ENCODE measurements around the gene MAG. TPM values are rescaled to one million over a fixed set of nuclear protein-coding genes. Genes with fewer than 3 reads are reported as not detected.

The MAG gene
- total RNA-seq, 1 experiment from 2014 or later, result 0.17 TPM

GRCh38 chr19:35247526-35248309 is 44.2 kb upstream of the MAG start:
- H3K4me2 ChIP-seq (ENCODE audit: low read length), result peak overlapping the region; percentile 93
- TF ChIP-seq CEBPB (IDR thresholded peaks at IDR 0.05; ENCODE audit: low read depth) (no peak), SIN3A (IDR thresholded peaks at IDR 0.05; ENCODE audit: low read depth) (peak; percentile 41; the same call in 1 of the 2 replicates), RAD21 (IDR thresholded peaks at IDR 0.05; ENCODE audit: low read depth) (peak; percentile 74), POLR2AphosphoS5 (IDR thresholded peaks at IDR 0.05; ENCODE audit: low read depth, low read length) (peak; percentile 89), EZH2phosphoT487 (IDR thresholded peaks at IDR 0.05; ENCODE audit: borderline replicate concordance) (no peak), EGR1 (IDR thresholded peaks at IDR 0.05; ENCODE audit: low read depth) (peak; percentile 89), SRF (IDR thresholded peaks at IDR 0.05; ENCODE audit: low read depth) (no peak; the same call in 1 of the 2 replicates), POLR2A (IDR thresholded peaks at IDR 0.05; ENCODE audit: borderline replicate concordance, extremely low read depth, insufficient read depth, insufficient read length) (peak; percentile 40), EZH2 (IDR thresholded peaks at IDR 0.05) (no peak), CBX3 (IDR thresholded peaks at IDR 0.05; ENCODE audit: low read depth) (peak; percentile 8; the same call in 1 of the 2 replicates), ZNF274 (IDR thresholded peaks at IDR 0.05; ENCODE audit: low read depth, low read length) (no peak), ELF1 (IDR thresholded peaks at IDR 0.05; ENCODE audit: borderline replicate concordance, low read depth) (no peak; the same call in 1 of the 2 replicates), ZBTB33 (IDR thresholded peaks at IDR 0.05; ENCODE audit: extremely low read depth, insufficient replicate concordance, low read length) (no peak), SP1 (IDR thresholded peaks at IDR 0.05; ENCODE audit: low read depth) (peak; percentile 72), REST (IDR thresholded peaks at IDR 0.05; ENCODE audit: low read depth) (no peak), TCF7L2 (IDR thresholded peaks at IDR 0.05; ENCODE audit: borderline replicate concordance, extremely low read depth, insufficient read depth, insufficient read length) (no peak)
- TF ChIP-seq, protein P1, sequence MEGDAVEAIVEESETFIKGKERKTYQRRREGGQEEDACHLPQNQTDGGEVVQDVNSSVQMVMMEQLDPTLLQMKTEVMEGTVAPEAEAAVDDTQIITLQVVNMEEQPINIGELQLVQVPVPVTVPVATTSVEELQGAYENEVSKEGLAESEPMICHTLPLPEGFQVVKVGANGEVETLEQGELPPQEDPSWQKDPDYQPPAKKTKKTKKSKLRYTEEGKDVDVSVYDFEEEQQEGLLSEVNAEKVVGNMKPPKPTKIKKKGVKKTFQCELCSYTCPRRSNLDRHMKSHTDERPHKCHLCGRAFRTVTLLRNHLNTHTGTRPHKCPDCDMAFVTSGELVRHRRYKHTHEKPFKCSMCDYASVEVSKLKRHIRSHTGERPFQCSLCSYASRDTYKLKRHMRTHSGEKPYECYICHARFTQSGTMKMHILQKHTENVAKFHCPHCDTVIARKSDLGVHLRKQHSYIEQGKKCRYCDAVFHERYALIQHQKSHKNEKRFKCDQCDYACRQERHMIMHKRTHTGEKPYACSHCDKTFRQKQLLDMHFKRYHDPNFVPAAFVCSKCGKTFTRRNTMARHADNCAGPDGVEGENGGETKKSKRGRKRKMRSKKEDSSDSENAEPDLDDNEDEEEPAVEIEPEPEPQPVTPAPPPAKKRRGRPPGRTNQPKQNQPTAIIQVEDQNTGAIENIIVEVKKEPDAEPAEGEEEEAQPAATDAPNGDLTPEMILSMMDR (IDR thresholded peaks at IDR 0.05 in 2 of 3, conservative IDR thresholded peaks at IDR 0.05 in 1 of 3; ENCODE audit: borderline replicate concordance in 1 of 3, insufficient read depth in 1 of 3, low read depth in 2 of 3, low read length in 2 of 3), result peak in 2 of 3 experiments; percentile 51 to 61; a peak in 5 of 6 replicates
- TF ChIP-seq, protein P2, sequence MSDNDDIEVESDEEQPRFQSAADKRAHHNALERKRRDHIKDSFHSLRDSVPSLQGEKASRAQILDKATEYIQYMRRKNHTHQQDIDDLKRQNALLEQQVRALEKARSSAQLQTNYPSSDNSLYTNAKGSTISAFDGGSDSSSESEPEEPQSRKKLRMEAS (IDR thresholded peaks at IDR 0.05), result peak; percentile 81

More at GRCh38 chr19:35247526-35248309, 44.2 kb upstream of the MAG start:
- no peaks in the 10 kb centered on the region for H3K9me2 ChIP-seq (ENCODE audit: insufficient read depth)
- no TSS peak for BruUV-seq (replicated peaks)
- peaks cover 10 to 26% of the 10 kb centered on the region in 2 experiments for H3K4me1 ChIP-seq (ENCODE audit: control insufficient read depth in 1 of 2, insufficient read depth in 2 of 2, low read length in 2 of 2)
- H3K79me2 ChIP-seq (ENCODE audit: insufficient read depth, low read length), result peaks cover 37% of the 10 kb centered on the region
- RAD21 ChIA-PET (ENCODE audit: low non-redundant PET in 1 of 2, low total read pairs in 2 of 2, uncharacterized antibody in 2 of 2, unreplicated experiment in 2 of 2), result no interaction called here
- H4K20me1 ChIP-seq (ENCODE audit: insufficient read depth), result peaks cover 4% of the 10 kb centered on the region; the same call in 1 of the 2 replicates
- intact Hi-C loops (cut with micrococcal nuclease), result loop anchor here (5.0 kb wide), 2 partner anchors 85 to 180 kb away; no protein-coding TSS in a partner anchor
- H3K27ac ChIP-seq (ENCODE audit: low read depth, low read length), result peak overlapping the region; percentile 98
- peak overlapping the region; percentile 93 for H3K9ac ChIP-seq (ENCODE audit: low read length)
- 0 out of 4 replicates have a peak, but pooled peaks cover 0 to 5% of the 10 kb centered on the region in 2 experiments for H3K9me3 ChIP-seq (ENCODE audit: control insufficient read depth in 1 of 2, insufficient read depth in 1 of 2, low read depth in 1 of 2, low read length in 2 of 2)
- H3K36me3 ChIP-seq (ENCODE audit: control insufficient read depth in 1 of 2, insufficient read depth in 2 of 2, low read length in 2 of 2), result peaks cover 7 to 17% of the 10 kb centered on the region in 2 experiments; a peak in 3 of 4 replicates
- H3K27me3 ChIP-seq (ENCODE audit: insufficient read depth, low read length), result no peaks in the 10 kb centered on the region
- DNase-seq (ENCODE audit: low read depth, low spot score) (peak; percentile 95), ATAC-seq (peak; percentile 75)
- CTCF ChIA-PET, result interaction anchor here (1.5 kb wide), 1 partner anchor 106 kb away, joined by 4 read pairs; no protein-coding TSS in a partner anchor
- POLR2A ChIA-PET, result interaction anchor here (1.0 kb wide), 1 partner anchor 761 kb away, joined by 3 read pairs; the partner anchor contains the start of gene SYNE4
- peak overlapping the region; percentile 98 to 99 for H3K4me3 ChIP-seq (replicated peaks in 1 of 2; ENCODE audit: low read depth in 1 of 2, low read length in 2 of 2)
- no peak overlapping the region for H2AFZ ChIP-seq (ENCODE audit: low read depth, low read length, poor library complexity, severe bottlenecking)

All from HCT116 (cell line).